ENCODE results near the gene PSMB3.

PSMB3 gene

DNA sequence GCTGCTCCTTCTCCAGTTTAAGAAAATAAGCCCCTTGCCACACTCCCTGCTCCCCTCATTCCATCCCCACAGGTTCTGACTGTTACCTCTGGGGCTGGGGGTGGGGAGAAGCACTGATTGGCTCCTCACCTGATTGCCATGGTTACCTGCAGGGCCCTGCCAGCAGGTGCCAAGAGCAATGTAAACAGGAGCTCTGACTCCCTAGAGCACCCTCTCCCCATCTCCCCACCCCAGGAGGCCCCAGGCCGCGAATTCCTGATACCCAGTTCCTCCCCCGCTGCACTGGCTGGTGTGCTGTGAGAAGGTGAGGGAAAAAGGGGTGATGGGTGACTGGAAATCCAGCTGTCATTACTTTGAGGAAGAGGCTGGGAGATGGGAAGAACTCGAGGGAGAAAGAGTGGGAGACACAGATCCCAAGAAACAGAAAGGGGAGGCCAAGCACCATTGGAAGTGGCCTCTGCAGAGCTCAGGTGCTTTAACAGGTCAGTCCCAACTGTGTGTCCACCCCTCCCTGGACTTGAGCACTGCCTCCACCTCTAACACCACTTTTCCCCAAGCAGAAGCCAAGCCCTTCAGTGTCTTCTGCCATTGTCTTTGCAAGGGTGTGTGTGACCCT lies 8.9 kb upstream of the PSMB3 start:
- TF ChIP-seq, protein P1, sequence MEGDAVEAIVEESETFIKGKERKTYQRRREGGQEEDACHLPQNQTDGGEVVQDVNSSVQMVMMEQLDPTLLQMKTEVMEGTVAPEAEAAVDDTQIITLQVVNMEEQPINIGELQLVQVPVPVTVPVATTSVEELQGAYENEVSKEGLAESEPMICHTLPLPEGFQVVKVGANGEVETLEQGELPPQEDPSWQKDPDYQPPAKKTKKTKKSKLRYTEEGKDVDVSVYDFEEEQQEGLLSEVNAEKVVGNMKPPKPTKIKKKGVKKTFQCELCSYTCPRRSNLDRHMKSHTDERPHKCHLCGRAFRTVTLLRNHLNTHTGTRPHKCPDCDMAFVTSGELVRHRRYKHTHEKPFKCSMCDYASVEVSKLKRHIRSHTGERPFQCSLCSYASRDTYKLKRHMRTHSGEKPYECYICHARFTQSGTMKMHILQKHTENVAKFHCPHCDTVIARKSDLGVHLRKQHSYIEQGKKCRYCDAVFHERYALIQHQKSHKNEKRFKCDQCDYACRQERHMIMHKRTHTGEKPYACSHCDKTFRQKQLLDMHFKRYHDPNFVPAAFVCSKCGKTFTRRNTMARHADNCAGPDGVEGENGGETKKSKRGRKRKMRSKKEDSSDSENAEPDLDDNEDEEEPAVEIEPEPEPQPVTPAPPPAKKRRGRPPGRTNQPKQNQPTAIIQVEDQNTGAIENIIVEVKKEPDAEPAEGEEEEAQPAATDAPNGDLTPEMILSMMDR (IDR thresholded peaks at IDR 0.05; ENCODE audit: low read depth, low read length) = no peak
- no peak for DNase-seq (ENCODE audit: extremely low read depth, low read depth)

DNA sequence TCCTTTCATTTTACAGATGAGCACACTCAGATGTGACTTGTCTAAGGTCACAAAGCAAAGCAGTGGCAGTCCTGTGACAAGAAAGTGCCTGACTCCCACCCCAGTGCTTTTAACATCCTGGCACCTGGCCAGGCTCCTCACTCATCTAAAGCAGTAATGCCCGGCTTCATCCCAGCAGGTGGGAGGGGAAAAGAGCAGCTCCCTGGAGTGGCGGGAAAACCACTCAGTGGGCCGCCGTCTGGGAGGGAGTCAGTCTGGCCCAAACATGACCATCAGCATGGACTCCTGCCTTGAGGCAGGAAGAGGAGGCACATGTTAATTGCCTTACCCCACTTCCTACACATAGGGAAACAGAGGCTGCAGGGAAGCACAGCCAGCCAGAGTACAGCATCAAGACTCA lies 7.0 kb upstream of the PSMB3 start:
- TF ChIP-seq, protein P1 (IDR thresholded peaks at IDR 0.05; ENCODE audit: low read depth, low read length) = no peak
- DNase-seq (ENCODE audit: extremely low read depth, low read depth) = no peak

DNA sequence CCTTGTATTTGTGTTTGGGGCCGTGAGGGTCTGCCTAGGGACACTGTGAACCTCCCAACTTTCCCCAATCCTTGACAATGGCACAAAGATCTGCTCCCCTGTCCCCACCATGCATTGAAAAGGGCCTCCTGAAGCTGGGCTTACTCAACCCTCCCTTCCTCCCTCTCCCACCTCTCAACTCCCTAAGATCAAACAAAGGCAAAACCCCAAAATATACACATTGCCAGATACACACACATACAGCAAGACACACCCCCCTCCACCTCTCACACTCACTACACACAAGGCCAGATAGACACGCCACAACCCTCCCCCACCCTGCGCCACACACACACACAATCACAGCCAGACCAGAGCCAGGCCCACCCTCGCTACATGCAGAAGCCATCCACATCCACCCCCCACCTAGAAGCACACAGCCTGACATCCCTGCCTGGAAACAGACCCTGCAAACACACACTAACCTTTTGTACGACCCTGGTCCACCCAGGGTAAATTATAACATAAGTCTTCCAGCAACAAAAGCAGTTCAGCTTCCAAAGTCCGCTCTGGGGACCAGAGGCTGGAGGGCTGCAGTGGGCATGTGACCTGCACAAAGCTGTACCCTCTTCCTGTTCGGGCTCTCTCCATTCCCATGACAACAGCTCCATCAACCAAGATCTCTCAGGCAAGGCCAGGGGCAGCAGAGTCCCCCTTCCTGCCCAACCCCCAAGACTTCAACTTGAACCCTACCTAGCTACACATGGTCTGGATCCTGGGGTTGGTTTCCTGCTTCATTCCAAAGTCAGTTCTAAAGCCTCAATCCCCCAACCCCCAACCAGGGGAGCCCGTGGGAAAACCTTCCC lies 6.3 kb upstream of the PSMB3 start:
- DNase-seq (ENCODE audit: extremely low read depth, low read depth) = no peak
- TF ChIP-seq, protein P1 (IDR thresholded peaks at IDR 0.05; ENCODE audit: low read depth, low read length) = no peak

DNA sequence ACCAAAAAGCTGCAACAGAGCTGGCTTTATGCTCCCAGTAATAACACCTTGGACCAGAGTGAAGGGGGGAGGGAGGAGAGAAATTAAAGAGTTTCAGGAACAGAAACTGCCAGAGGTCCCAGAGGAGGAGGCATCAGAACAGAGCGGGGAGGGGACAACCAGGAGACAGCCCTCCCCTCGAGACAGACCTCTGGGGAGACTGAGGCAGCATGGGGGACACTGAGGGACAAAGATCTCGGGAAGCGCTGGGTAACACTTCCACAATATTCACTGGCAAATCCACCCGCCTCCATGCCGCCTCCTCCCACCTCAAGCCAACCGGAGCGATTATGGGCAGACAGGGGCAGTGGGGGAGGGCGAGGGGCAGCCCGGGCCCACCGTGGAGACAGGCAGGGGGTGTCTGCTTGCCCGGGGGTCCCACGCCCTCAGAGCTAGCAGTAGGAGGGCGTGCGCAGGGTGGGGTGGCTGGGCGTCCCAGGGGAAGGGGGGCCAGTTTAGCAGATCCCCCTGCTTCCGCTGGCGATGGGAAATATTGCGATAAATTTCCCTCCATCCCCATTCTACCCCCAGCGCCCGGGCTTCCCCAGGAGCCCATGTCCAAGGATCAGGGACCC lies 5.6 kb upstream of the PSMB3 start:
- no peak for DNase-seq (ENCODE audit: extremely low read depth, low read depth)
- TF ChIP-seq, protein P1 (IDR thresholded peaks at IDR 0.05; ENCODE audit: low read depth, low read length) = no peak

DNA sequence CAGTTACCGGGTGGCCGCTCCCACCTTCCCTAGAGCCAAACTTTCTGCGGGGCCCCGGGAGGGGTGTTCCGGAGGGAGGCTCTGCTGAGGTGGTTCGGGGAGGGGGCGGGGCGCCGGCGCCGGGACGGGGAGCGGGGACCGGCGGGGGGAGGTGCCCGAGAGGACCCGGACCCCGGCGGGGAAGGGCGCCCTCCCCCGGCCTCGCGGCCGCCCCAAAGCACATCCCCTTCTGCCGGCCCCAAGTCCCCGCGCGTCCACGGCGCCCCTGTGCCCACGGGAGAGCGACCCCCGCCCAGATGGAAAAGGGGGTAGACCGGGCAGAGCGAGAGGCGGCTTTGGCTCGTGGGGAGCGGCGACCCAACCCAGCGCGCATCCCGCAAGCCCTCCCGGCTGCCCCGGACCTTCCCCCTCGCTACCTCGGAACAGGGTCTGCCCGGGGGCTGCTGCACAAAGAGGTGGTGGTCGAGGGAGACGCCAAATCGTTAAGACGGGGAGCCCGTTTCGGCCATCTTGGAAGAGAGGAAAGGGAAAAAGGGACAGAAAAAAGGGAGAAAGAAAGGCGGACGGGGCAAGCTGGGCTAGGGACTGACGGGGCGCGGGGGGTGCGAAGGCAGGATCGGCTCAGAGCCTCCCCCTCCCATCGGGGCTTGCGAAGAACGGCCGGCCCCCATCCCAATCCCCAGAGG lies 4.9 kb upstream of the PSMB3 start:
- no peak for DNase-seq (ENCODE audit: extremely low read depth, low read depth)
- TF ChIP-seq, protein P1 (IDR thresholded peaks at IDR 0.05; ENCODE audit: low read depth, low read length) = no peak

DNA sequence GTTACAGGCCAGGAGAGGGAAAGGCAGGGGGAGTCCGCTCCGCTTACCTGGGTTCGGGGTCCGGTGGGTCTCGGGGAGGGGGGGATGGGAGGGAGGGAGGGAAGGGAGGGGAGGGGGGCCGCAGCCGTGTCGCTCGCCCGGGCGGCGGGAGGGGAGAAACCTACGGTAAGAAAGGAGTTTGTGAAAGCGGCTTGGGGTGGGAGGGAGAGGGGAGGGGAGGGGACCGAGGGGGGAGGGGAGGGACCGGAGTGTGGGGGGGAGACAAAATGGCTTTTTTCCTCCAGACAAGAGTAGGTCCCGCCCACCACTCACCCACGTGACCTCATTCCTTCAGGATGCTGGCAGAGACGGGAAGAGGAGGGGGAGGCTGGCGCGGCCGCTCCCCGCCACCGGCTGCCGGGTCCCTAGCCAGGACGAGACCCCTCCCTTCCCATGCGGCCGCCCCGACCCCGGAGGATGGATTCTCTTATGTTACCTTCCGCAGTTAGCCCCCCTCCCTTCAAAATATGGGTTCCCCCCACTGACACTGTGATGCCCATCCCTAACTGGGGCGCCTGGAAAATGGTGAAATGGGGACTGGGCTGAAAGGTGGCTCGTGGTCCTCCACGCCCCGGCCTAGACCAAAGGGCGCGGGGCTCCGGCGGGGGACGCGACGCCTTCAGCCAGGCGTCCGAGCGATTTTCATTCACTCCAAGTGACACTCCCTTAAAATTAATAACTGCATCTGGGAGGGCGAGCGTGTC lies 4.2 kb upstream of the PSMB3 start, which contains the start of gene PCGF2:
TSS of gene PCGF2 (minus strand) at position 188 of the 743 bp plus-strand sequence. CDS start 7,934 bp downstream, outside the sequence.
- TF ChIP-seq, protein P1 (IDR thresholded peaks at IDR 0.05; ENCODE audit: low read depth, low read length) = no peak
- peak; percentile 66 for DNase-seq (ENCODE audit: extremely low read depth, low read depth)
